Muscle of leg (tissue), 11 donors: ENCODE data around the gene LAMA1. TPM values are rescaled to one million over a fixed set of nuclear protein-coding genes. Genes with fewer than 3 reads are reported as not detected.

Experiments
- DNase-seq: peaks from one replicate; pipeline ENCODE4 v3.0.0; 2013
- H3K27ac ChIP-seq: one replicate; pipeline ENCODE4 v1.5.1; 2013; ENCODE audit warnings: mild to moderate bottlenecking, low read length, control low read depth
- H3K27me3 ChIP-seq: one replicate; pipeline ENCODE4 v1.6.1; 2013; ENCODE audit warnings: low read length; ENCODE audit not compliant: control insufficient read depth, insufficient read depth
- H3K36me3 ChIP-seq: one replicate; pipeline ENCODE4 v1.6.1; 2013; ENCODE audit warnings: low read length; ENCODE audit not compliant: control insufficient read depth, insufficient read depth
- H3K4me1 ChIP-seq: one replicate; pipeline ENCODE4 v1.6.1; 2013; ENCODE audit warnings: low read length; ENCODE audit not compliant: control insufficient read depth, insufficient read depth
- H3K4me3 ChIP-seq: one replicate; pipeline ENCODE4 v1.5.1; 2013; ENCODE audit warnings: low read length, control low read depth
- H3K9me3 ChIP-seq: replicated peaks from 2 replicates; pipeline ENCODE4 v1.6.1; 2013; ENCODE audit warnings: low read depth, low read length; ENCODE audit not compliant: control insufficient read depth
- WGBS: methylation state at CpG from one replicate; pipeline ENCODE4 v1.1.5; 2013; ENCODE audit warnings: missing lambda C conversion rate; ENCODE audit not compliant: insufficient coverage; 5-methylcytosine and 5-hydroxymethylcytosine counted together
- polyA plus RNA-seq, 8 donors: library from polyadenylated mRNA; unstranded; fragments of 120-200 nt; gene quantifications; one replicate each; pipeline versions ENCODE4 v1.2.1 to v1.2.3, GENCODE V29; 2013; ENCODE audit warnings: inconsistent platforms in 1 of 8, low replicate concordance in 1 of 8; ENCODE audit not compliant: insufficient read length in 8 of 8, insufficient read depth in 1 of 8
- total RNA-seq: library from RNA; stranded (reverse); fragments of 120-200 nt; gene quantifications from one replicate; pipeline ENCODE4 v1.2.4, GENCODE V29; 2013

Gene LAMA1
- total and polyA plus RNA-seq, 9 donors: 1.2 to 11.1 (median 3.4) TPM

DNA sequence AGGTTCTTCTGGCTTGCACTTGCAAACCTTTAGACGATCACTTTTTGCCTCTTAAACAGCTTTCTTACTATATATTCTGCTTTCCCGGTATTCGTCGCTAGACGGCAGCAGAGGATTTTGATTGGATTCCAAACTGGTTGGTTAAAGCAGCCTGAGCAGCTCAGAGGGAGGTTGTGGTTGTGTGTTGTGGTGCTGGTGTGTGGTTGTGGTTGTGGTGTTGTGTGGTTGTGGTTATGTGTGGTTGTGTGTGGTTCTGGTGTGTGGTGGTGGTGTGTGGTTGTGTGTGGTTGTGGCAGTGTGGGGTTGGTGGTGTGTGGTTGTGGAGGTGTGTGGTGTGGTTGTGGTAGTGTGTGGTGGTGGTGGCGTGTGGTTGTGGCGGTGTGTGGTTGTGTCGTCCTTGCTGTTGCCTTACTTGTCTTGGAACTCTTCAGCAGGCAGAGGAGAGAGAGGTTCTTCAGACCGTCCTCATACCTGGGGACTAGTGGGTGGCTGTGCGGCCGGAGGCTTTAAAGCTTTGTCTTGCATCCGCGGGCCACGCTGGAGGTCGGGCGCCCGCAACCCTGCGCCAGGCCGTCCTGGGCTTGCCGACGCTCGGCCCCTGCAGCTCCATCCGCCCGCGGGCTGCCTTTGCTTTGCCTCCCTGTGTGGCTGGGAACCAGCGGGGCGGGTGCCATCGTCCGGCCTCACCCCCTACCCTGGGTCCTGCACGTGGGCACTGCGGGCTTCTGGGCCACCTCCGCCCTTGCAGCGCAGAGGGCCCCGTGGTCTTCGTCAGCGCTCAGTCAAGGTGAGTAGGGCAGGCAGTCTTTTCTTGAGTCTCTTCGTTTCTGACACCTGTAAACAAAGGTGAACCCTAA, 197.3 kb downstream of the LAMA1 start:
- H3K36me3 ChIP-seq: no peaks in the 10 kb centered on the region
- no peak overlapping the region for H3K27ac ChIP-seq
- no peaks in the 10 kb centered on the region for H3K4me1 ChIP-seq
- no peak overlapping the region for H3K4me3 ChIP-seq
- DNase-seq: peak; percentile 68
- H3K9me3 ChIP-seq: no peaks in the 10 kb centered on the region
- WGBS: 92% methylated on average over 29 of the region's 37 CpGs
- H3K27me3 ChIP-seq: no peaks in the 10 kb centered on the region

DNA sequence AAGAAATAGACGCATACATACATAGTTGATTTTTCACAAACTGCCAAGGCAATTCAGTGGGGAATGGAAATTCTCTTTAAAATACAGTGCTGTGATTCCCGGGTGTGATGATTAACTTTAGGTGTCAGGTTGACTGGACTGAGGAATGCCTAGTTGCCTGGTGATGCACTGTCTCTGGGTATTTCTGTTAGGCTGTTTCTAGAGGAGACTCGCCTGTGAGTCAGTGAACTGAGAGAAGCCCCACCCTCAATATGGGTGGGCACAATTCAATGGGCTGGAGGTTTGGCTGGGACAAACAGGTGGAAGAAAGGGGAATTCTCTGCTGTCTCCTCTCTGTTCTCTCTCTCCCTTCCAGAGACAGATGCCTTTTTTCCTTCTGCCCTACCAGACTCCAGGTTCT, 200.5 kb downstream of the LAMA1 start:
- no peaks in the 10 kb centered on the region for H3K4me1 ChIP-seq
- no peaks in the 10 kb centered on the region for H3K9me3 ChIP-seq
- no peak for DNase-seq
- no CpG with 5 or more reads among the region's 3 CpGs for WGBS
- H3K36me3 ChIP-seq: no peaks in the 10 kb centered on the region
- H3K27me3 ChIP-seq: no peaks in the 10 kb centered on the region
- H3K4me3 ChIP-seq: no peak overlapping the region
- H3K27ac ChIP-seq: no peak overlapping the region

DNA sequence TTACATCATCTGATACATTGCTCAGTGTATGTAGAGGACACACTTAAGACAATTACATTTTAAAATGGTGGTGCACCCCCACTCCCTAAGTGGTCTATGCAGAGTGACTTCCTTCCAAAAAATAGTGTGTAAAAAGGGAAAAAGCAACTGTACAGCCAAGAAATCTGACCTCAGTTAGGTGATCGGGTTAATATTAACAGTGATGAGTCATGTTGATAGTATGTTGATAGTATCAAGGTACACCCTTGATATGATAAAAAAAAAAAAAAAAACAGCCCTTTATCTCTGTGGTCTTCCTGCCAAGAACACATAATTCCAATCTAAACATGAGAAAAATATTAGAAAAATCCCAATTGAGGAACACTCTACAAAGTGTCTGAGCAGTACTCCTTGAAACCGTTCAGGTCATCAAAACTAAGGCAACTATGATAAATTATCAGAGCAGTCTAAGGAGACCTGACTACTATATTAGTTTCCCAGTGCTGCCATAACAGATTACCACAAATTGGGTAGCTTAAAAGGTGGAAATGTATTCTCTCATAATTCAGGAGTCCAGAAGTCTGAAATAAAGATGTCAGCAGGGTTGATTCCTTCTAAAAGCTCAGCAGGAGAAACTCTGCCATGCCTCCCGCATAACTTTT, 216.2 kb downstream of the LAMA1 start:
- peaks cover 16% of the 10 kb centered on the region for H3K36me3 ChIP-seq
- H3K27me3 ChIP-seq: no peaks in the 10 kb centered on the region
- 100% methylated on average over 1 of the region's 3 CpGs for WGBS
- no peak overlapping the region for H3K27ac ChIP-seq
- no peak for DNase-seq
- no peak overlapping the region for H3K4me3 ChIP-seq
- H3K9me3 ChIP-seq: peaks cover 12% of the 10 kb centered on the region
- H3K4me1 ChIP-seq: no peaks in the 10 kb centered on the region

- Histone ChIP-seq H3K27ac (no peak overlapping the region), H3K4me3 (no peak overlapping the region)
- 100% methylated on average over 3 of the region's 3 CpGs for WGBS
These were observed 225.8 kb downstream of the LAMA1 start for GRCh38 chr18:6891788-6892187.

More at GRCh38 chr18:6891788-6892187, 225.8 kb downstream of the LAMA1 start:
- Histone ChIP-seq H3K36me3 (peaks cover 45% of the 10 kb centered on the region), H3K27me3 (no peaks in the 10 kb centered on the region), H3K4me1 (no peaks in the 10 kb centered on the region), H3K9me3 (no peaks in the 10 kb centered on the region)
- no peak for DNase-seq

Other genes with a start within 250 kb of the LAMA1 start
- gene LRRC30, start 113.3 kb upstream of the LAMA1 start, total RNA-seq: 6.5 TPM
- gene LRRC30, start 113.3 kb upstream of the LAMA1 start, polyA plus RNA-seq: 1 to 10 TPM; 3.1 to 8.0 (median 4.8) TPM